Esophagus (tissue), 2 donors: ENCODE results near the gene CCM2. TPM values are rescaled to one million over a fixed set of nuclear protein-coding genes. Genes with fewer than 3 reads are reported as not detected.

Source experiments
- H3K27ac ChIP-seq, 2 donors: one replicate each; pipeline ENCODE4 v1.5.1; 2013; ENCODE audit warnings: low read depth in 2 of 2, mild to moderate bottlenecking in 2 of 2, inconsistent platforms in 1 of 2, low read length in 1 of 2, moderate library complexity in 1 of 2
- H3K27me3 ChIP-seq, 2 donors: one replicate each; pipeline ENCODE4 v1.6.1; 2013; ENCODE audit warnings: low read length in 2 of 2, control low read depth in 1 of 2, mild to moderate bottlenecking in 1 of 2; ENCODE audit not compliant: insufficient read depth in 2 of 2, control insufficient read depth in 1 of 2
- H3K36me3 ChIP-seq, 2 donors: one replicate each; pipeline ENCODE4 v1.6.1; 2013; ENCODE audit warnings: low read length in 1 of 2; ENCODE audit not compliant: control insufficient read depth in 2 of 2, insufficient read depth in 2 of 2
- H3K4me1 ChIP-seq, 2 donors: one replicate each; pipeline ENCODE4 v1.6.1; 2013; ENCODE audit warnings: low read length in 1 of 2; ENCODE audit not compliant: control insufficient read depth in 2 of 2, insufficient read depth in 2 of 2
- H3K4me3 ChIP-seq, 2 donors: one replicate each; pipeline ENCODE4 v1.5.1; 2013; ENCODE audit warnings: low read length in 2 of 2, mild to moderate bottlenecking in 2 of 2, low read depth in 1 of 2, moderate library complexity in 1 of 2
- H3K9me3 ChIP-seq, 2 donors: one replicate each; pipeline ENCODE4 v1.6.1; 2013; ENCODE audit warnings: mild to moderate bottlenecking in 2 of 2, low read depth in 1 of 2, low read length in 1 of 2, moderate library complexity in 1 of 2; ENCODE audit not compliant: control insufficient read depth in 2 of 2, insufficient read depth in 1 of 2
- WGBS, 2 donors: extraction: QIAGEN DNeasy Blood & Tissue Kit; methylation state at CpG; one replicate each; pipeline ENCODE4 v1.1.7; 2013; 5-methylcytosine and 5-hydroxymethylcytosine counted together
- polyA plus RNA-seq, 2 donors: library from polyadenylated mRNA; stranded (reverse); fragments of 200-250 nt; gene quantifications; one replicate each; pipeline ENCODE4 v1.2.3, GENCODE V29; 2013
- donor health status: healthy with polysubstance abuse.
- donor health status: Bipolar disorder and iron deficiency.

The CCM2 gene
- polyA plus RNA-seq, 2 donors: 20.2 to 24.0 TPM

DNA sequence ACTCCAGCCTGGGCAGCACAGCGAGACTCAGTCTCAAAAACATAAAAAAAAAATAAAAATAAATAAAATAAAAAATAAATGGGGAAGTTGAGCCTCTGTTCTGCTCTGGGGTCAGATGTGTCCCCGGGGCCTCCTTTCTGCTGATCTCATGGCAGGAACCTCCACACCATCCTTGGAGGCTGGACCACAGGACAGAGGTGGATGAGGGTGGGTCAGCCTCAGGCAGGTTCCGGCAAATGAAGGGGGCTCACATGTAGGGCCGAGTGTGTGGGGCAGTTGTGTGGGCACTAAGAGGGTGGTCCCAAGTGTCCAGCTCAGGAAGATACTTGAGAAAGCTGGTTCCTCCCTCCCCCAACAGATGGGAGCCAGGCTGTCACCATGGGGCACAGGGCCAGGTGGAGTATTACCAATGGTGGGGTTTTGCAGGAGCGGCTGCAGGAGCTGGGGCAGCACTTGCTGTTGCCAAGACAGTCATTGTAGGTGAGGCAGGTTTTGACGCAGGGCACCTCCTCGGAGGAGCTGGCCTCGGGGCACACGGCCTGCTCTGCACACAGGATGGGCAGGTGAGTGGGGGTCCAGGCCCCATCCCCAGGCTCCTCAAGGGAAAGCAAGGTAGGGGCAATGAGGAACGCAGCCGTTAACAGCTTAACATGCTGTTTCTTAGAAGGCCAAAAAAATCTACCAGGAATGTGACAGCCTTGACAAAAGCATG is 125.3 kb downstream of the CCM2 start:
- Histone ChIP-seq H3K4me3 (no peak overlapping the region), H3K27me3 (no peaks in the 10 kb centered on the region), H3K4me1 (no peaks in the 10 kb centered on the region), H3K9me3 (peaks cover 0 to 3% of the 10 kb centered on the region in 2 donors), H3K36me3 (no peaks in the 10 kb centered on the region), H3K27ac (no peak overlapping the region)
- WGBS, 2 donors: 87 to 88% methylated on average over 11 of the region's 11 CpGs

Other genes with a start within 250 kb of the CCM2 start
- gene PPIA, start 203.5 kb upstream of the CCM2 start, polyA plus RNA-seq: 1,000 to 10,000 TPM; 4,205 to 4,319 TPM
- 10 to 100 TPM; 70.0 to 93.6 TPM for gene H2AZ2, start 152.1 kb upstream of the CCM2 start, polyA plus RNA-seq
- gene PURB, start 114.7 kb upstream of the CCM2 start, polyA plus RNA-seq: 1 to 10 TPM; 6.7 to 7.3 TPM
- 1 to 10 TPM; 2.2 to 2.3 TPM for gene MYO1G, start 21.2 kb upstream of the CCM2 start, polyA plus RNA-seq
- gene NACAD, start 88.8 kb downstream of the CCM2 start, polyA plus RNA-seq: under 1 TPM; 0.37 to 0.65 TPM
- 10 to 100 TPM; 38.3 to 41.6 TPM for gene TBRG4, start 111.5 kb downstream of the CCM2 start, polyA plus RNA-seq
- 10 to 100 TPM in 1 of 2 donors, 1 to 10 TPM in 1; 8.5 to 12.1 TPM for gene RAMP3, start 157.6 kb downstream of the CCM2 start, polyA plus RNA-seq